ENCODE results near the gene EME1. TPM values are rescaled to one million over a fixed set of nuclear protein-coding genes. Genes with fewer than 3 reads are reported as not detected.
"Not testable (repeated sequence)": the region's sequence is repeated elsewhere in the genome, so short reads cannot be mapped to it uniquely, and the experiment has no call there.

EME1 gene
- total RNA-seq, 2 experiments from 2014 or later = 25.1 to 26.1 TPM

- Mint-ChIP-seq H3K4me1 (no peaks in the 10 kb centered on the region), H3K9me3 (no peaks in the 10 kb centered on the region), H3K27me3 (peaks cover 21% of the 10 kb centered on the region), H3K36me3 (ENCODE audit: low read depth) (no peaks in the 10 kb centered on the region), H3K27ac (no peak overlapping the region), H3K4me3 (no peak overlapping the region)
- CTCF ChIA-PET = interaction anchor here (2.9 kb wide), 1 partner anchor 9 kb away, joined by 22 read pairs; the partner anchor contains the start of gene LRRC59
- no peak for DNase-seq
- POLR2A ChIA-PET = interaction anchor here (1.3 to 5.2 kb wide), 2 partner anchors 10 to 21 kb away, joined by 3 to 24 read pairs; partner anchors contain the start of gene LRRC59
Observed at GRCh38 chr17:50406578-50406977, 33.5 kb downstream of the EME1 start.

GRCh38 chr17:50407921-50408320 is 34.9 kb downstream of the EME1 start:
- POLR2A ChIA-PET = interaction anchor here (0.6 to 5.2 kb wide), 3 partner anchors 11 to 22 kb away, joined by 3 to 24 read pairs (median 3); partner anchors contain the start of gene LRRC59
- H3K36me3 Mint-ChIP-seq (ENCODE audit: low read depth) = no peaks in the 10 kb centered on the region
- peaks cover 27% of the 10 kb centered on the region for H3K27me3 Mint-ChIP-seq

GRCh38 chr17:50412188-50412732 is 39.2 kb downstream of the EME1 start:
- H3K9me3 Mint-ChIP-seq = no peaks in the 10 kb centered on the region
- CTCF ChIA-PET = interaction anchor here (3.4 kb wide), 1 partner anchor 14 kb away, joined by 18 read pairs; the partner anchor contains the start of gene LRRC59

More at GRCh38 chr17:50407921-50408320, 34.9 kb downstream of the EME1 start:
- H3K4me1 Mint-ChIP-seq = no peaks in the 10 kb centered on the region
- H3K9me3 Mint-ChIP-seq = no peaks in the 10 kb centered on the region
- no peak for DNase-seq
- no peak overlapping the region for H3K27ac Mint-ChIP-seq
- CTCF ChIA-PET = interaction anchor here (2.9 kb wide), 1 partner anchor 11 kb away, joined by 22 read pairs; the partner anchor contains the start of gene LRRC59
- H3K4me3 Mint-ChIP-seq = no peak overlapping the region

DNA sequence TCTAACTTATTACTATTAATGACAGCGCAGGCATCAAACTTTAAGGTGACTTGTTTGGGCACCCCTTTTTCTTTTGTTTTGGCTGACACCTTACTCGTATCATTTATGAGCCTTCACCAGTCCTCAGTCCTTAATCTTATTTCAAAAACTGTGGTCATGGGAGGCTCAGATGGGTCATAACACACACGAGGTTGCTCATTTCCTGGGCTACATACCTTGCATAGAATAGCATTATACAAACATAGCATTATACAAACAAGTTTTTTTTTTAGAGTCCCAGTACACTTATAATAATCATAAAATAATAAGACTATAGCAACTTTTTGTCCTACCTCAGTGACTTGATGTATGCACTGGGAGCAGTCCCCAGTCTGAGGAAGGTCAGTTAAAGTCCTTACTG is 41.8 kb downstream of the EME1 start:
- no peak for DNase-seq
- Mint-ChIP-seq H3K36me3 (ENCODE audit: low read depth) (no peaks in the 10 kb centered on the region), H3K4me1 (peaks cover under 1% of the 10 kb centered on the region), H3K27me3 (peaks cover 17% of the 10 kb centered on the region), H3K9me3 (no peaks in the 10 kb centered on the region), H3K4me3 (no peak overlapping the region), H3K27ac (no peak overlapping the region)
- ChIA-PET CTCF (no interaction called here), POLR2A (no interaction called here)

More at GRCh38 chr17:50412188-50412732, 39.2 kb downstream of the EME1 start:
- Mint-ChIP-seq H3K4me3 (no peak overlapping the region), H3K27me3 (peaks cover 17% of the 10 kb centered on the region), H3K4me1 (no peaks in the 10 kb centered on the region), H3K36me3 (ENCODE audit: low read depth) (no peaks in the 10 kb centered on the region), H3K27ac (no peak overlapping the region)
- no peak for DNase-seq
- POLR2A ChIA-PET = interaction anchor here (0.6 kb wide), 1 partner anchor 703 kb away, joined by 3 read pairs; no protein-coding TSS in a partner anchor

DNA sequence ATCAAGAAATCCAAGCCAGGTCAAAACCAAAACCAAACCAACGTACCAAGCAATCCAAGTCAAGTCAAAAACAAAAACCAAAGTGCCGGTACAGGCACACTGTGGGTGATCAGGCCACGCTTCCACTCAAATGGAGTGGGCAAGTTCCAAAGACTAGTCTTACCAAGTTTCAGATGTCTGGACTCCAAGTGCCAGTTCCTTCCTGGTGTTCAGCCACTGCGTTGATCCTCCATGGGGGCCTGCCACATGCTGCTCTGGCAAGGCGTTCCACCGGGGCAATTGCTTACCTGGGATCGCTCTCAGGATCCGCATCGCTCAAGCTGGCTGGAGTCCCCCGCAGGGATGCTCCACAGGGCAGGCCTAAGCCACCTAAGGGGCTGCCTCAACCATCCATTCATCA is 46.5 kb downstream of the EME1 start:
- H3K36me3 Mint-ChIP-seq (ENCODE audit: low read depth); H3K27me3 Mint-ChIP-seq; H3K4me3 Mint-ChIP-seq; DNase-seq; CTCF ChIA-PET; H3K9me3 Mint-ChIP-seq; H3K27ac Mint-ChIP-seq: not testable (repeated sequence)
- H3K4me1 Mint-ChIP-seq = peaks cover 21% of the 10 kb centered on the region
- POLR2A ChIA-PET = interaction anchor here (3.1 kb wide), 1 partner anchor 22 kb away, joined by 22 read pairs; the partner anchor contains the start of gene LRRC59

- POLR2A ChIA-PET = interaction anchor here (0.6 to 3.1 kb wide), 4 partner anchors 23 to 300 kb away, joined by 3 to 22 read pairs (median 4); partner anchors contain the start of gene LRRC59
- H3K4me3 Mint-ChIP-seq = peak overlapping the region; percentile 71
Observed at GRCh38 chr17:50420419-50421112, 47.5 kb downstream of the EME1 start.

DNA sequence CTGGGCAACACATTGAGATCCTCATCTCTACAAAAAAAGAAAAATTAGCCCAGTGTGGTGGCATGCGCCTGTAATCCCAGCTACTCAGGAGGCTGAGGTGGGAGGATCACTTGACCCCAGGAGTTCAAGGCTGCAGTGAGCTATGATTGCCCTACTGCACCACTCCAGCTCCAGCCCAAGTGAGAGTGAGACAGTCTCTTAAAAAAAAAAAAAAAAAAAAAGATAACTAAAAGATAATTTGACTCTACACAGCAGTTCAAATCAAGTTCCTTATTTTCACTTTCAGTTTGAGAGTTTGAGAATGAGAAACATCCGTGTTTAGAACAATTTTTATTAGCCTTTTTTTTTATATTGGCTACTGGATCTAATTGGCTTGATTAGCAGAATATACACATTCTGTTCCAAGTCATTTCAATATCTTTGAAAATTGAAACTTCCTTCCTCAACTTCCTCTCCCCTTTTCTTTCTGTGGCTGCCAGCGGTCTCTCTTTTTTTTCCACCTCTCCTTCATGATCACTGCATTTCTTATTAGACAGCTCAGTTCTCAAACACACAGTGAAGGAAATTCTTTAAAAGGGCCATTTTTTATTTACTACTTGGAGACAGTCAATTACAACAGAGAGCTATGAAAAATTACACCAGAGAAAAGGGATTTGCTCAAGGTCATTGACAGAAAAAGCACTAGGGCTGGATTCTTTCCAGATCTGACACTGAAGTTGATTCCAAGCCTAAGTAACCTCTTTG is 48.5 kb downstream of the EME1 start:
- ChIA-PET POLR2A (interaction anchor here (0.6 to 3.1 kb wide), 7 partner anchors 13 to 299 kb away, joined by 3 to 22 read pairs (median 3); partner anchors contain the start of gene LRRC59), CTCF (interaction anchor here (0.6 to 3.5 kb wide), 8 partner anchors 24 to 1498 kb away, joined by 3 to 42 read pairs (median 3); partner anchors contain the start of gene LRRC59)
- H3K9me3 Mint-ChIP-seq = no peaks in the 10 kb centered on the region
- H3K27me3 Mint-ChIP-seq = peaks cover 4% of the 10 kb centered on the region
- no peaks in the 10 kb centered on the region for H3K36me3 Mint-ChIP-seq (ENCODE audit: low read depth)
- peaks cover 28% of the 10 kb centered on the region for H3K4me1 Mint-ChIP-seq
- peak overlapping the region; percentile 71 for H3K4me3 Mint-ChIP-seq
- DNase-seq = no peak
- H3K27ac Mint-ChIP-seq = peak overlapping the region; percentile 71

More at GRCh38 chr17:50420419-50421112, 47.5 kb downstream of the EME1 start:
- CTCF ChIA-PET = interaction anchor here (1.1 to 3.5 kb wide), 3 partner anchors 23 to 26 kb away, joined by 3 to 42 read pairs (median 3); partner anchors contain the start of gene LRRC59
- Mint-ChIP-seq H3K9me3 (no peaks in the 10 kb centered on the region), H3K4me1 (peaks cover 26% of the 10 kb centered on the region), H3K27ac (no peak overlapping the region), H3K36me3 (ENCODE audit: low read depth) (no peaks in the 10 kb centered on the region), H3K27me3 (peaks cover 4% of the 10 kb centered on the region)
- no peak for DNase-seq

- POLR2A ChIA-PET = interaction anchor here (1.3 kb wide), 1 partner anchor 30 kb away, joined by 3 read pairs; no protein-coding TSS in a partner anchor
- Mint-ChIP-seq H3K9me3 (no peaks in the 10 kb centered on the region), H3K4me3 (no peak overlapping the region), H3K27me3 (no peaks in the 10 kb centered on the region), H3K4me1 (peaks cover 39% of the 10 kb centered on the region), H3K27ac (no peak overlapping the region), H3K36me3 (ENCODE audit: low read depth) (no peaks in the 10 kb centered on the region)
- DNase-seq = no peak
- CTCF ChIA-PET = interaction anchor here (0.7 to 3.5 kb wide), 2 partner anchors 25 to 78 kb away, joined by 5 to 42 read pairs; partner anchors contain the start of gene LRRC59
Observed at GRCh38 chr17:50422738-50423137, 49.7 kb downstream of the EME1 start.

DNA sequence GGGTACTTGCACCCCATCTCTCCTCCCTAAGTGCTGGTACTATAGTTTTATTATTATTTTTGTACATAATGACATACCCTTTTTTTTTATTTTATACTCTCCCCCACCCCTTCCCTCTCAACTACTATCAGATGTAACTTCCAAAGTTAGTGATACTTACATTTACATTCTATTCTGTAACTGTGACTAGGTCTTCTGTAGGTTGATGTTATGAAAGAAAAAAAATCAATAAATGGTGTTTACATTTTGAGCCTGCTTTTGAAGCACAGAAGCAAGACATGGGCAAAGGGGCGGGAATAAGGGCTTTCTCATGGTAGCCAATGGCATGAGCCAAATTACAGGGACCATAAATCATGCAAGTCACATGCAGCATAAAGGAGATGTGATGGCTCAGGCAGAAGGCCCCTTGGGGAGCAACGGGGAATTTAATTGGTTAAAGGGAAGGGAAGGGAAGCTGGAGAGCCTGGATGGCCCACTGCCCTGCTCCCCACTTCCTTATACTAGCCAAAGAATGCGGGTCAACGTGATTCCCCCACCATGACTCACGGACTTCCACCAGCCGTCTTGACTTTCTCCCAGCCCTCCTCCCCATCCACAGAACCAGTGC is 50.6 kb downstream of the EME1 start:
- ChIA-PET POLR2A (no interaction called here), CTCF (no interaction called here)
- Mint-ChIP-seq H3K27me3 (no peaks in the 10 kb centered on the region), H3K9me3 (no peaks in the 10 kb centered on the region), H3K27ac (no peak overlapping the region), H3K36me3 (ENCODE audit: low read depth) (no peaks in the 10 kb centered on the region), H3K4me3 (no peak overlapping the region), H3K4me1 (peaks cover 42% of the 10 kb centered on the region)
- no peak for DNase-seq

DNA sequence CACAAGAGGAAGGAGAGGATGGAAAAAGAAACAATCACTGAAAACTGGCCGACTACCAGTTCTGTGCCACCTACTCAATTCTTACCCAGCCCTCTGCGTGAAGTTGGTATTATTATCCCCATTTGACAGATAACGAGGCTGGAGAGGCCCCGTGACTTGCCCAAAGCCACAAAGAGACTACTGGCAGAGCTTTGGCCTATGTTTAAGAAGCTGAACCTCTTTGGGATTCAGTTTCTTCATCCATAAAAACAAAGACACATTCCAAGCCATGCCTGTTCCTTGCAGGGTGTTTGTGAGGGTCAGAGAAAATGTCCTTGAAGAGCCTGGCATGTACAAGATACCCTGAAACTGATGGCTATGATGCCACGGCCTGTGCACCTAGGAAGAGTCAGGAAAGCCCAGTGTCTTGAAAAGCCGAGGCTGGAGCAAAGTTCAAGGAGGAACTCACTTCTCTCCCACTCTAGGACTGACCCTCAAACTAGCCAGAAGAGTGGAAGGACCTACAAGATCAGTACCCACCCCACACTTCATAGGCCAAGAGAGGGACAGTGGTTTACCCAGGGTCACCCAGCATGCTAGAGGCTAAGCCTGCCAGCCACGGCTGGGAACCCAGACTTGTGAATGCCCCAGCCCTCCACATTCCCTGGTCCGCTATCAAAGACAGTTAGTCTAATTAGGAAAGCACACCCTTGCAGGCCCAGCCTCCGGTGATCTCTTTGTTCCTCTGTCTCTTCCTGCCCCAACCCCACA is 51.4 kb downstream of the EME1 start:
- Mint-ChIP-seq H3K27ac (no peak overlapping the region), H3K36me3 (ENCODE audit: low read depth) (no peaks in the 10 kb centered on the region), H3K9me3 (no peaks in the 10 kb centered on the region), H3K27me3 (no peaks in the 10 kb centered on the region), H3K4me1 (peaks cover 44% of the 10 kb centered on the region), H3K4me3 (no peak overlapping the region)
- ChIA-PET CTCF (interaction anchor here (1.3 to 3.8 kb wide), 2 partner anchors 27 to 55 kb away, joined by 4 to 26 read pairs; partner anchors contain the start of gene LRRC59), POLR2A (interaction anchor here (1.3 to 3.1 kb wide), 3 partner anchors 28 to 52 kb away, joined by 3 to 28 read pairs (median 16); partner anchors contain the start of genes EME1, LRRC59 and MRPL27)
- DNase-seq = no peak

DNA sequence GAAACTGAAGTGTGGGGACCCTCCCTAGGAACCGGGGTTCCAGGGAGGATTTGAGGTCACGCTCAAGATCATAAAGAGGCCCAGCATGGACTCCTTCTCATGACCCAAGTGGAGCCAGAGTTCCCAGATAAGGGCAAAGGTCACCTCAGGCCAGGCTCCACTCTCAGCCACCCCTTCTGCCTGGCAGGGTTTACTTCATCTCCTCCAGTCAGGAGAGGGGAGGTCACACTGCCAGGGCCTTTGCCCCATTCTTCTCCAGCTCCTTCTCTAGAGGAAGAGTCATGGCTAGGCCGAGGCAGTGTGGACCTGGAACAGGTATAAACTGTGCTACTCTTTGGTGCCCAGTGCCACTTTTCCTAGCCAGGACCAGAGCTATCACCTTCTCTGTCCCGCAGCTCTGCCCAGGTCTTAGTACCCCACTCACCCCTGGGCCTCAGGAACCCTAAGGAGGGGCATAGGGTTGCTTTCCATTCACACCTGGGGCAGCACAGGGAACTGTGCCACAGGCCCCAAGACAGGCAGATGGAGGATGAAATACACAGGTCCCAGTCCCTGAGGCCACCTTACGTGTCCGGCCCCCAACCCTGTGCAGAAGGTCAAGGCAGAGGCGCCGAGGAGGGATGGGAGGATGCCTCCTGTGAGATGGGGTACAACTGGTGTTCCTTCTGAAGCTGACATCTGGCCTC is 52.1 kb downstream of the EME1 start:
- no peaks in the 10 kb centered on the region for H3K27me3 Mint-ChIP-seq
- H3K4me3 Mint-ChIP-seq = peak overlapping the region; percentile 84
- POLR2A ChIA-PET = interaction anchor here (1.3 to 3.1 kb wide), 3 partner anchors 28 to 53 kb away, joined by 3 to 28 read pairs (median 16); partner anchors contain the start of genes EME1, LRRC59 and MRPL27
- DNase-seq = no peak
- H3K4me1 Mint-ChIP-seq = peaks cover 40% of the 10 kb centered on the region
- H3K9me3 Mint-ChIP-seq = no peaks in the 10 kb centered on the region
- CTCF ChIA-PET = interaction anchor here (1.3 to 3.8 kb wide), 2 partner anchors 27 to 54 kb away, joined by 4 to 26 read pairs; partner anchors contain the start of gene LRRC59
- H3K36me3 Mint-ChIP-seq (ENCODE audit: low read depth) = no peaks in the 10 kb centered on the region
- H3K27ac Mint-ChIP-seq = peak overlapping the region; percentile 44
